ENCODE data around the gene NKX1-2. TPM values are rescaled to one million over a fixed set of nuclear protein-coding genes. Genes with fewer than 3 reads are reported as not detected.
A peak's percentile ranks its signal among the peaks of the same experiment; 100 is the strongest.

NKX1-2 gene
- total and polyA plus RNA-seq, 2 donors from 2014 or later = not detected

GRCh38 chr10:124492266-124492665 is 42.4 kb upstream of the NKX1-2 start:
- no peaks in the 10 kb centered on the region for H3K4me1 ChIP-seq (ENCODE audit: control insufficient read depth in 2 of 3, insufficient read depth in 2 of 3, low read depth in 1 of 3, low read length in 3 of 3)
- no peak for TF ChIP-seq CTCF (IDR thresholded peaks at IDR 0.05; ENCODE audit: borderline replicate concordance, extremely low read depth, insufficient read depth)
- intact Hi-C loops (cut with DNase I) = no loop called here
- H3K9me3 ChIP-seq (ENCODE audit: control insufficient read depth in 2 of 3, insufficient read depth in 1 of 3, low read length in 3 of 3) = no peaks in the 10 kb centered on the region
- no peak for FAIRE-seq
- H3K4me3 ChIP-seq (ENCODE audit: low read length in 3 of 3) = no peak overlapping the region
- peak in 1 of 5 donors; percentile 14 for DNase-seq
- H3K9ac ChIP-seq (ENCODE audit: low read length in 3 of 3) = no peak overlapping the region
- no peaks in the 10 kb centered on the region for H3K27me3 ChIP-seq (ENCODE audit: control insufficient read depth, insufficient read depth, low read length)
- H3K27ac ChIP-seq (ENCODE audit: low read depth in 2 of 2, low read length in 2 of 2) = no peak overlapping the region
- H3K36me3 ChIP-seq (ENCODE audit: control insufficient read depth in 2 of 3, insufficient read depth in 3 of 3, low read length in 3 of 3) = peaks cover 0 to 6% (median 2%) of the 10 kb centered on the region in 3 donors

GRCh38 chr10:124491105-124491504 is 41.3 kb upstream of the NKX1-2 start:
- Histone ChIP-seq H3K27ac (ENCODE audit: low read depth in 2 of 2, low read length in 2 of 2) (no peak overlapping the region), H3K4me3 (ENCODE audit: low read length in 3 of 3) (no peak overlapping the region), H3K4me1 (ENCODE audit: control insufficient read depth in 2 of 3, insufficient read depth in 2 of 3, low read depth in 1 of 3, low read length in 3 of 3) (no peaks in the 10 kb centered on the region), H3K9me3 (ENCODE audit: control insufficient read depth in 2 of 3, insufficient read depth in 1 of 3, low read length in 3 of 3) (no peaks in the 10 kb centered on the region), H3K36me3 (ENCODE audit: control insufficient read depth in 2 of 3, insufficient read depth in 3 of 3, low read length in 3 of 3) (peaks cover 0 to 6% (median 2%) of the 10 kb centered on the region in 3 donors), H3K9ac (ENCODE audit: low read length in 3 of 3) (no peak overlapping the region), H3K27me3 (ENCODE audit: control insufficient read depth, insufficient read depth, low read length) (no peaks in the 10 kb centered on the region)
- peak in 1 of 5 donors; percentile 9 for DNase-seq
- intact Hi-C loops (cut with DNase I) = no loop called here
- FAIRE-seq = no peak
- no peak for TF ChIP-seq CTCF (IDR thresholded peaks at IDR 0.05; ENCODE audit: borderline replicate concordance, extremely low read depth, insufficient read depth)

GRCh38 chr10:124486635-124487034 is 36.8 kb upstream of the NKX1-2 start:
- no peak for FAIRE-seq
- TF ChIP-seq CTCF (IDR thresholded peaks at IDR 0.05; ENCODE audit: borderline replicate concordance, extremely low read depth, insufficient read depth) = no peak

DNA sequence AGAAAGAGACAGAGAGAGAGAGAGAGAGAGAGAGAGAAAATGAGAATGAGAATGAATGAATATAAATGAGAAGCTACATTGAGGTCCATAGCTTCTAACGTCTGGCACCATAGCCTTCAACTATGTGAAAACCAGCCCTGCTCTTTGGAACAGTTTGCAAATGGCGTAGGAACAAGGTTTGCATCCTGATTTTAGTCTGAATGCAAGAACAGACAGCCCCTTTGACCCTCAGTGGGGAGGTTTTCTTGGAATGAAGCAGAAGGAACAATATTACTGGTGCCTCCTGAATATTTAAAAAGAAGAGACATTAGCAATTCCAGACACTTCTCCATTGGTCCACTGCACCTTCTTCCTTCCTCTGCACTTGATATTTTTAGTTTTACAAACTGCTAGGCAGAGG is 34.8 kb upstream of the NKX1-2 start:
- Histone ChIP-seq H3K27me3 (ENCODE audit: control insufficient read depth, insufficient read depth, low read length) (no peaks in the 10 kb centered on the region), H3K36me3 (ENCODE audit: control insufficient read depth in 2 of 3, insufficient read depth in 3 of 3, low read length in 3 of 3) (peaks cover 0 to 2% (median 0%) of the 10 kb centered on the region in 3 donors), H3K9ac (ENCODE audit: low read length in 3 of 3) (no peak overlapping the region), H3K4me3 (ENCODE audit: low read length in 3 of 3) (no peak overlapping the region), H3K27ac (ENCODE audit: low read depth in 2 of 2, low read length in 2 of 2) (no peak overlapping the region), H3K4me1 (ENCODE audit: control insufficient read depth in 2 of 3, insufficient read depth in 2 of 3, low read depth in 1 of 3, low read length in 3 of 3) (peaks cover 0 to 4% (median 0%) of the 10 kb centered on the region in 3 donors), H3K9me3 (ENCODE audit: control insufficient read depth in 2 of 3, insufficient read depth in 1 of 3, low read length in 3 of 3) (no peaks in the 10 kb centered on the region)
- FAIRE-seq (no peak), DNase-seq (no peak)
- no peak for TF ChIP-seq CTCF (IDR thresholded peaks at IDR 0.05; ENCODE audit: borderline replicate concordance, extremely low read depth, insufficient read depth)
- intact Hi-C loops (cut with DNase I) = no loop called here

More at GRCh38 chr10:124486635-124487034, 36.8 kb upstream of the NKX1-2 start:
- H3K9me3 ChIP-seq (ENCODE audit: control insufficient read depth in 2 of 3, insufficient read depth in 1 of 3, low read length in 3 of 3) = no peaks in the 10 kb centered on the region
- H3K4me3 ChIP-seq (ENCODE audit: low read length in 3 of 3) = no peak overlapping the region
- H3K4me1 ChIP-seq (ENCODE audit: control insufficient read depth in 2 of 3, insufficient read depth in 2 of 3, low read depth in 1 of 3, low read length in 3 of 3) = peaks cover 0 to 3% (median 0%) of the 10 kb centered on the region in 3 donors
- H3K27me3 ChIP-seq (ENCODE audit: control insufficient read depth, insufficient read depth, low read length) = no peaks in the 10 kb centered on the region
- intact Hi-C loops (cut with DNase I) = no loop called here
- no peak overlapping the region for H3K9ac ChIP-seq (ENCODE audit: low read length in 3 of 3)
- no peak for DNase-seq
- peaks cover 0 to 6% (median 2%) of the 10 kb centered on the region in 3 donors for H3K36me3 ChIP-seq (ENCODE audit: control insufficient read depth in 2 of 3, insufficient read depth in 3 of 3, low read length in 3 of 3)
- H3K27ac ChIP-seq (ENCODE audit: low read depth in 2 of 2, low read length in 2 of 2) = no peak overlapping the region
